Left ventricle myocardium inferior (tissue), 1 donor: ENCODE results near the gene BRD3. TPM values are rescaled to one million over a fixed set of nuclear protein-coding genes. Genes with fewer than 3 reads are reported as not detected.
A peak's percentile ranks its signal among the peaks of the same experiment; 100 is the strongest.
"Not testable (repeated sequence)": the region's sequence is repeated elsewhere in the genome, so short reads cannot be mapped to it uniquely, and the experiment has no call there.

ENCODE experiments used
- DNase-seq: peaks from one replicate; pipeline ENCODE4 v3.0.0-alpha.2; 2020
- H3K27ac ChIP-seq: fragments of 200-600 bp; replicated peaks from 2 replicates; pipeline ENCODE4 v1.8.0; 2021
- H3K27me3 ChIP-seq: fragments of 200-600 bp; 2 replicates; pipeline ENCODE4 v1.8.0; 2021; ENCODE audit warnings: low read depth
- H3K36me3 ChIP-seq: fragments of 200-600 bp; 2 replicates; pipeline ENCODE4 v1.8.0; 2021
- H3K4me1 ChIP-seq: fragments of 200-600 bp; 2 replicates; pipeline ENCODE4 v1.8.0; 2021
- H3K4me3 ChIP-seq: fragments of 200-600 bp; 2 replicates; pipeline ENCODE4 v1.8.0; 2021; ENCODE audit warnings: mild to moderate bottlenecking, moderate library complexity
- H3K9me3 ChIP-seq: fragments of 200-600 bp; replicated peaks from 2 replicates; pipeline ENCODE4 v1.8.0; 2021
- CTCF ChIP-seq: fragments of 200-600 bp; IDR thresholded peaks from 2 replicates; pipeline ENCODE4 v1.8.0; 2021; ENCODE audit warnings: antibody characterized with exemption, mild to moderate bottlenecking, borderline replicate concordance
- intact Hi-C: fragments of 100-400 bp; cut with micrococcal nuclease; formaldehyde crosslinking; loops from one replicate; pipeline ENCODE4 v1.11.0; 2022
- long read RNA-seq: library from polyadenylated mRNA; unstranded; transcript quantifications from one replicate; pipeline ENCODE4 v2.0.0, GENCODE V29; 2021
- total RNA-seq: library from RNA; stranded (reverse); fragmentation: NEBNext Ultra II Directional; extraction: Animal tissue kit (Norgen Biotek cat#: 25700); gene quantifications from one replicate; pipeline ENCODE4 v1.2.1, GENCODE V29; 2021
- donor health status: DM: no; HTN: yes; CAD: no; lungs with severe emphysema.

Gene BRD3
- total RNA-seq = 24.7 TPM
- long read RNA-seq, full-length matches to known transcripts = 2 of 21 reads
- long read RNA-seq, partial matches to known transcripts = 11 of 21 reads
- long read RNA-seq, other reads (novel, unspliced or antisense) = 8 of 21 reads

- peak within 1 kb of the TSS; percentile 88 for H3K4me3 ChIP-seq
- H3K9me3 ChIP-seq = no peaks in the 10 kb centered on the region
- intact Hi-C loops = no loop called here
- no peaks in the 10 kb centered on the region for H3K27me3 ChIP-seq
- H3K27ac ChIP-seq = peak within 1 kb of the TSS; percentile 100
- DNase-seq = peak; percentile 88
- peaks cover 40% of the 10 kb centered on the region for H3K4me1 ChIP-seq
- TF ChIP-seq CTCF = no peak
- H3K36me3 ChIP-seq = no peaks in the 10 kb centered on the region
Observed at GRCh38 chr9:134067904-134068743, at the start of gene BRD3. Gene BRD3, minus strand, starts transcription at chr9:134068026. Its CDS starts 14,549 bp downstream, at chr9:134053477.

GRCh38 chr9:134112561-134112960 lies 44.7 kb upstream of the BRD3 start:
- Histone ChIP-seq H3K27ac (no peak overlapping the region), H3K4me3 (no peak overlapping the region), H3K36me3 (no peaks in the 10 kb centered on the region), H3K27me3 (peaks cover 12% of the 10 kb centered on the region), H3K4me1 (no peaks in the 10 kb centered on the region), H3K9me3 (no peaks in the 10 kb centered on the region)
- no peak for TF ChIP-seq CTCF
- no peak for DNase-seq
- intact Hi-C loops = no loop called here

GRCh38 chr9:134111064-134111463 lies 43.2 kb upstream of the BRD3 start:
- intact Hi-C loops = no loop called here
- TF ChIP-seq CTCF = no peak

GRCh38 chr9:134103391-134103998 lies 35.7 kb upstream of the BRD3 start:
- TF ChIP-seq CTCF = no peak
- Histone ChIP-seq H3K27me3 (peaks cover 60% of the 10 kb centered on the region), H3K4me1 (no peaks in the 10 kb centered on the region), H3K9me3 (no peaks in the 10 kb centered on the region), H3K36me3 (no peaks in the 10 kb centered on the region), H3K27ac (no peak overlapping the region), H3K4me3 (no peak overlapping the region)
- DNase-seq = no peak
- intact Hi-C loops = no loop called here

More at GRCh38 chr9:134111064-134111463, 43.2 kb upstream of the BRD3 start:
- H3K4me3 ChIP-seq = no peak overlapping the region
- no peaks in the 10 kb centered on the region for H3K9me3 ChIP-seq
- no peaks in the 10 kb centered on the region for H3K36me3 ChIP-seq
- no peaks in the 10 kb centered on the region for H3K4me1 ChIP-seq
- no peak overlapping the region for H3K27ac ChIP-seq
- H3K27me3 ChIP-seq = peaks cover 20% of the 10 kb centered on the region
- no peak for DNase-seq

GRCh38 chr9:134101623-134102149 lies 33.9 kb upstream of the BRD3 start:
- Histone ChIP-seq H3K4me1 (no peaks in the 10 kb centered on the region), H3K9me3 (no peaks in the 10 kb centered on the region), H3K27me3 (peaks cover 60% of the 10 kb centered on the region), H3K36me3 (no peaks in the 10 kb centered on the region), H3K4me3 (no peak overlapping the region), H3K27ac (no peak overlapping the region)
- TF ChIP-seq CTCF = no peak
- intact Hi-C loops = no loop called here
- no peak for DNase-seq

- intact Hi-C loops, H3K4me1 ChIP-seq, H3K36me3 ChIP-seq, H3K9me3 ChIP-seq, H3K4me3 ChIP-seq, DNase-seq, H3K27ac ChIP-seq: not testable (repeated sequence)
- H3K27me3 ChIP-seq = peaks cover 55% of the 10 kb centered on the region
Observed at GRCh38 chr9:134101133-134101532, 33.3 kb upstream of the BRD3 start.
